Immature natural killer cell (primary cell): Measurements from ENCODE around the gene CUL9. TPM values are rescaled to one million over a fixed set of nuclear protein-coding genes. Genes with fewer than 3 reads are reported as not detected.

Experiments
- DNase-seq, 3 donors: peaks; one replicate each; pipeline ENCODE4 v3.0.0; 2022; ENCODE audit warnings: mixed read lengths in 1 of 3
- H3K27ac Mint-ChIP-seq, 6 donors: one replicate each; pipeline ENCODE4 v1.8.0; 2020; ENCODE audit warnings: mixed read lengths in 6 of 6, mild to moderate bottlenecking in 5 of 6, inconsistent platforms in 4 of 6, moderate library complexity in 3 of 6
- H3K27me3 Mint-ChIP-seq, 3 donors: one replicate each; pipeline ENCODE4 v1.8.0; 2020 to 2021; ENCODE audit warnings: low read depth in 3 of 3, mild to moderate bottlenecking in 3 of 3, mixed read lengths in 3 of 3, moderate library complexity in 3 of 3, inconsistent platforms in 1 of 3
- H3K36me3 Mint-ChIP-seq, 3 donors: one replicate each; pipeline ENCODE4 v1.8.0; 2020; ENCODE audit warnings: mixed read lengths in 3 of 3, inconsistent platforms in 2 of 3, mild to moderate bottlenecking in 2 of 3
- H3K4me1 Mint-ChIP-seq, 2 donors: one replicate each; pipeline ENCODE4 v1.8.0; 2020; ENCODE audit warnings: inconsistent platforms in 2 of 2, mild to moderate bottlenecking in 2 of 2, mixed read lengths in 2 of 2, moderate library complexity in 1 of 2
- H3K4me3 Mint-ChIP-seq, 5 donors: one replicate each; pipeline ENCODE4 v1.8.0; 2020; ENCODE audit warnings: mild to moderate bottlenecking in 5 of 5, mixed read lengths in 5 of 5, inconsistent platforms in 3 of 5, moderate library complexity in 3 of 5
- H3K9me3 Mint-ChIP-seq, 6 donors: one replicate each; pipeline ENCODE4 v1.8.0; 2020; ENCODE audit warnings: mild to moderate bottlenecking in 6 of 6, mixed read lengths in 6 of 6, inconsistent platforms in 4 of 6, moderate library complexity in 3 of 6
- polyA plus RNA-seq, 3 donors: library from polyadenylated mRNA; unstranded; fragments of 300-500 nt; fragmentation: Illumina TruSeq; gene quantifications; one replicate each; pipeline ENCODE4 v1.2.3, GENCODE V29; 2021

CUL9 gene
- polyA plus RNA-seq, 3 donors from 2014 or later = 2.2 to 8.5 (median 4.4) TPM

DNA sequence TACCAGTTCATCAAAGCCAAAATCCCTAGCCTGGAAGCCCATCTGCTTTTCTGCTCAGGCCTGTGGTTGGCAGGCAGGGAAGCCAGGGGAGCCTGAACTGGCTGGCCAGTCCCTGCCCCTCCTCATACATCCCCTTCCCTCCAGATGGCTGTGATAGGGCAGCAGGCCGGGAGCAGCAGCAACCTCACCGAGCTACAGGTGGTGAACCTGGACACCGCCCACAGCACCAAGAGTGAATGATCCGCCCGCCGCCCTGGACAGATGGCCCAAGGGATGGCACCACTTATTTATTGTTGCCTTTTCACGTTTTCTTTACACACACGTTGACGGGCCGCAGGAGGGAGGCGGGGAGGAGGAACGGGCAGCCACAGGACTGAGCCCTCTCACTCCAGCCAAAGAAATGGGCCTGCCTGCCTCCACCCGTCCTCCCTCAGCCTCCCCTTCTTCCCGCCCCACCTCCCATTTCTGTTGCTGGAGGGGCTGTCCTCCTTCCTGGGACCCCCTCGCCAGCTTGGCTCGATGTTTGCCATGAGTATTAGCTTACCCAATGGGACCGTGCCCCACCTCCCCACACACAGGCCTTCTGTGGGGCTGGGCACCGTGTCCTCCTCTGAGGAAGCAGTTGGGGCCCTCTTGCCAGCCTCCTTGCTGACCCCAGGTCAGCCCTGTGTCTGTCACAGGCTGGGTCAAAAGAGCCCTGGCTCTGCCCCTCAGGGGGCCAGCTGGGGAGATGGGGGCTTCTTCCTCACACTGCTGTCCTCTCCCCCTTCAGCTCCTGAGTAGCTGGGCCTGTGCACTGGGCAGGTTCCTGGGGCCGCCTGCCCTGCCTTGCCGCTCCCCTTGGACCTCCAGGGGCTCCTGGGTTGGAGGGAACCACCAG, 2.8 kb upstream of the CUL9 start:
- H3K27ac Mint-ChIP-seq = peak overlapping the region in 1 of 6 donors; percentile 7
- H3K4me1 Mint-ChIP-seq = peaks cover 47 to 52% of the 10 kb centered on the region in 2 donors
- no peak for DNase-seq
- peaks cover 4 to 12% (median 7%) of the 10 kb centered on the region in 3 donors for H3K36me3 Mint-ChIP-seq
- peaks cover 2 to 16% (median 9%) of the 10 kb centered on the region in 3 donors for H3K27me3 Mint-ChIP-seq
- H3K9me3 Mint-ChIP-seq = no peaks in the 10 kb centered on the region
- H3K4me3 Mint-ChIP-seq = no peak overlapping the region

DNA sequence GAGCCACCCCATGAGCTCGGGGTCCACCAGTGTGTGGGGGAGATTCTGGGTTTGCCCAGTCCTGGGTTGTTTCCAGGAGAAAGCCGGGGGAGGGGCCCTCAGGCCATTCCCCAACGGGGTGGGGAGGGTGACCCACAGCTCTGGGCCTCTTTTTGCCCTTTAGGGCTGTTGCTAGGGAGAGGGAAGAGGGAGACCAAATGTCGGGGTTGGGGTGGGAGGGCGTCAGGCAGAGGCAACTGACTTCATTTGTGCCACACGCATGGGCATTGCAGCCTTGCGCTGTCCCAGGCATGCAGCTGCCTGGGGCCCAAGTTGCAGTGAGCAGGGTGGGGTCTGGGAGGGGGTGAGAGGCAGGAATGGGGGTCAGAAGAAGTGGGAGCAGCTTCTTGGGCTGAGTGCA, 1.9 kb upstream of the CUL9 start:
- Mint-ChIP-seq H3K36me3 (peaks cover 6 to 11% (median 7%) of the 10 kb centered on the region in 3 donors), H3K4me3 (no peak overlapping the region), H3K4me1 (peaks cover 41 to 49% of the 10 kb centered on the region in 2 donors), H3K27me3 (peaks cover 2 to 12% (median 4%) of the 10 kb centered on the region in 3 donors), H3K9me3 (no peaks in the 10 kb centered on the region), H3K27ac (no peak overlapping the region)
- no peak for DNase-seq

DNA sequence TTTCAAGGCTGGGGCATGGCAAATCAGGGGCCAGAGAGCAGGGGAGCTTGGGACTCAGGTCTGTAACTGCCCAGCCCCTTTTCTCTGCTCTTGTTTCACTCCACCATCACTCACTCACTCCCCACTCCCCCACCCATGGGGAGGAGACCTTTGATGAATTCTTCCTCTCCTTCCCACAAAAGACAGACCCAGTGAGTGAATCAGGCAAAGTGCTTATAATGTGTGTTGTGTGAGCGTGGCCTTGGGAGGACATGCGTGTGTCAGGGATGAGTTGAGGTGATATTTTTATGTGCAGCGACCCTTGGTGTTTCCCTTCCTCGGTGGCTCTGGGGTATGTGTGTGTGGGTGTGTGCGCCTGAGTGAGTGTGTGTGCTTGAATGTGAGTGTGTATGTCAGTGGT, 1.0 kb upstream of the CUL9 start:
- H3K27me3 Mint-ChIP-seq = peaks cover 2 to 12% (median 4%) of the 10 kb centered on the region in 3 donors
- DNase-seq = no peak
- no peaks in the 10 kb centered on the region for H3K9me3 Mint-ChIP-seq
- H3K27ac Mint-ChIP-seq = peak overlapping the region; percentile 78 to 96 (median 86)
- peaks cover 7 to 12% (median 9%) of the 10 kb centered on the region in 3 donors for H3K36me3 Mint-ChIP-seq
- peaks cover 38 to 45% of the 10 kb centered on the region in 2 donors for H3K4me1 Mint-ChIP-seq
- H3K4me3 Mint-ChIP-seq = peak overlapping the region; percentile 87 to 96 (median 94)

DNA sequence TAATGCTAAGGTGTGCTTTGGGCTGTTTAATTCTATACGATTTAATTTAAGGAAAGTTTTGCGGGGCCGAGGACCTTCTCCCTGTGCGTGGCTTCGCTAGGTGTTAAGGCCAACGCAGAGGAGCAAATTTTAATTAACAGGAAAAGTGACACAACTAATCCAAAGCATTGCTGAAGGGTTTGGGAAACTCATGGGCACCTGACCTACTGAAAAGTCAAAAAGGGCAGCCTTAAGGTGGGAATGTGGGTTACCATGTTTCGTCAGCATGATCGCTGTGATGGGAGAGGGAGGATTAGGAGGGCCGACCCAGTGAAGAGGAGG, 415 bp upstream of the CUL9 start:
- no peak for DNase-seq
- peak overlapping the region; percentile 87 to 96 (median 94) for H3K4me3 Mint-ChIP-seq
- H3K4me1 Mint-ChIP-seq = peaks cover 38 to 43% of the 10 kb centered on the region in 2 donors

DNA sequence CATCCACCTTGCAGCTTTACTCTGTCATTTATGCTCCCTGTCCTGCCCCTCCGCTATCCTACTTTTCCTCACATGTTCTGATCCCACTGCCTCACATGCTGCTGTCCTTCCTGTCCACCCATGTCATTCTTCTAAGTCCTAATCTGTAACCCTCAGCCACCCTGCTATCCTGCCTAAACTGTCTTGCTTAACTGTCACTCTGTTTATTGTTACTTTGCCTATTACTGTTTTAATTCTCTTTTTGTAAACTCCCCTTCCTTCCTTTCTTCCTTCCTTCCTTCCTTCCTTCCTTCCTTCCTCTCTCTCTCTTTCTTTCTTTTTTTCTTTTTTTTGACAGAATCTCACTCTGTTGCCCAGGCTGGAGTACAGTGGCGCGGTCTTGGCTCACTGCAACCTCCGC, 1.4 kb downstream of the CUL9 start:
- no peak for DNase-seq
- Mint-ChIP-seq H3K4me3 (peak overlapping the region; percentile 87 to 96 (median 94)), H3K27ac (peak overlapping the region; percentile 78 to 97 (median 93)), H3K4me1 (peaks cover 38 to 46% of the 10 kb centered on the region in 2 donors), H3K36me3 (peaks cover 7 to 21% (median 14%) of the 10 kb centered on the region in 3 donors), H3K9me3 (no peaks in the 10 kb centered on the region), H3K27me3 (peaks cover 2 to 10% (median 4%) of the 10 kb centered on the region in 3 donors)

More for the DNA sequence above, 415 bp upstream of the CUL9 start:
- Mint-ChIP-seq H3K36me3 (peaks cover 7 to 17% (median 13%) of the 10 kb centered on the region in 3 donors), H3K9me3 (no peaks in the 10 kb centered on the region), H3K27ac (peak overlapping the region; percentile 78 to 96 (median 86)), H3K27me3 (peaks cover 2 to 12% (median 4%) of the 10 kb centered on the region in 3 donors)

DNA sequence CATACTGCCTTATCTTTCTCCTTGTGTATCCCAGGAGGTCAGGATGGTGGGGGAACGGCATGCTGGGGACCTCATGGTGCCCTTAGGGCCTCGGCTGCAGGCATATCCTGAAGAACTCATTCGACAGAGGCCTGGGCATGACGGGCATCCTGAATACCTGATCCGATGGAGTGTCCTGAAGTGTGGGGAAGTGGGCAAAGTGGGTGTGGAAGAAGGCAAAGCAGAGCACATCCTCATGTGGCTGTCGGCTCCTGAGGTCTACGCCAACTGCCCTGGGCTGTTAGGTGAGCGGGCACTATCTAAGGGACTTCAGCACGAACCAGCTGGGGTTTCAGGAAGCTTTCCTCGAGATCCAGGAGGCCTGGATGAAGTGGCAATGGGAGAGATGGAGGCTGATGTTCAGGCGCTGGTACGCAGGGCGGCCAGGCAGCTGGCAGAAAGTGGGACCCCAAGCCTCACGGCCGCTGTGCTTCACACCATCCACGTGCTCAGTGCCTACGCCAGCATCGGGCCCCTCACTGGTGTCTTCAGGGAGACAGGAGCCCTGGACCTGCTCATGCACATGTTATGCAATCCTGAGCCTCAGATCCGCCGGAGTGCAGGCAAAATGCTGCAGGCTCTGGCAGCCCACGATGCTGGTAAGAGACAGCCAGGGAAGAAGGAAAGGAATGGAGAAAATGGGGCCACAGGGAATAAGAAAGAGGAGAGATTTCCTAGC, 2.4 kb downstream of the CUL9 start:
- Mint-ChIP-seq H3K36me3 (peaks cover 4 to 21% (median 14%) of the 10 kb centered on the region in 3 donors), H3K4me3 (peak overlapping the region in 3 of 5 donors; percentile 19 to 63 (median 56)), H3K4me1 (peaks cover 41 to 49% of the 10 kb centered on the region in 2 donors), H3K27me3 (peaks cover 2 to 10% (median 4%) of the 10 kb centered on the region in 3 donors), H3K27ac (peak overlapping the region in 4 of 6 donors; percentile 14 to 78 (median 36)), H3K9me3 (no peaks in the 10 kb centered on the region)
- DNase-seq = no peak

DNA sequence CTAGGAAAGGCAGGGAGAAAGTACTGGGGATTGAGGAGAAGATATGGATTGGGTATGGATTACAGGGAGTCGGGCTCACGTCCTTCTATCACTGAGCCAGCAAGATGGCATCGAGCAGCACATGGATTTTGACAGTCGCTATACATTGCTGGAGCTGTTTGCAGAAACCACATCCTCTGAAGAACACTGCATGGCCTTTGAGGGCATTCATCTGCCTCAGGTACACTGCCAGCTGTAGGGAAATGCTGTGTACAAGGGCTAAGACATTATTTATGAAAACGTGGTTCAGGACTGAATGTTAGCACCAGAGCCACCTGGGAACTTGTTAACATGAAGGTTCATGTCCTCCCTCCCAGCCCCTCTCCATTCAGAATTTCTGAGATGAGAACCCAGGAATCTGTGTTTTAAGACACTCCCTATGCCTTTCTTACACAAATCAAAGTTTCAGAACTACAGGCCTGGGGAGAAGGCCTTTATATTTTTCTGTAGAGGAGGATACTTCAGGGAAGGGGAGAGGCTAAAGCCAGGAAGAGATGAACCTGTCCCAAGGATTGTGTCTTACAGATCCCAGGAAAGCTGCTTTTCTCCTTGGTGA, 3.5 kb downstream of the CUL9 start:
- Mint-ChIP-seq H3K4me3 (no peak overlapping the region), H3K27ac (peak overlapping the region in 1 of 6 donors; percentile 1), H3K4me1 (peaks cover 41 to 49% of the 10 kb centered on the region in 2 donors), H3K36me3 (peaks cover 4 to 21% (median 14%) of the 10 kb centered on the region in 3 donors), H3K9me3 (no peaks in the 10 kb centered on the region), H3K27me3 (peaks cover 2 to 10% (median 4%) of the 10 kb centered on the region in 3 donors)
- DNase-seq = no peak

DNA sequence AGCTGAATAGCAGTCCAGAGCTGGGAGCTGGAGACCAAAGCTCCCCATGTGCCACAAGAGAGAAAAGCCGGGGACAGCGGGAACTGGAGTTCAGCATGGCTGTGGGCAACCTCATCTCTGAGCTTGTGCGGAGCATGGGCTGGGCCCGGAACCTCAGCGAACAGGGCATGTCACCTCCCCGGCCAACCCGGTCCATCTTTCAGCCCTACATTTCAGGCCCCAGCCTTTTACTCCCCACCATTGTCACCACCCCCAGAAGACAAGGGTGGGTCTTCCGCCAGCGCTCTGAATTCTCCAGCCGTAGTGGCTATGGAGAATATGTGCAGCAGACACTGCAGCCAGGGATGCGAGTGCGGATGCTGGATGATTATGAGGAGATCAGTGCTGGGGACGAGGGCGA, 4.0 kb downstream of the CUL9 start:
- H3K36me3 Mint-ChIP-seq = peaks cover 4 to 21% (median 14%) of the 10 kb centered on the region in 3 donors
- peaks cover 41 to 47% of the 10 kb centered on the region in 2 donors for H3K4me1 Mint-ChIP-seq
- H3K9me3 Mint-ChIP-seq = no peaks in the 10 kb centered on the region
- no peak overlapping the region for H3K27ac Mint-ChIP-seq
- peaks cover 2 to 10% (median 4%) of the 10 kb centered on the region in 3 donors for H3K27me3 Mint-ChIP-seq
- no peak overlapping the region for H3K4me3 Mint-ChIP-seq
- DNase-seq = no peak

DNA sequence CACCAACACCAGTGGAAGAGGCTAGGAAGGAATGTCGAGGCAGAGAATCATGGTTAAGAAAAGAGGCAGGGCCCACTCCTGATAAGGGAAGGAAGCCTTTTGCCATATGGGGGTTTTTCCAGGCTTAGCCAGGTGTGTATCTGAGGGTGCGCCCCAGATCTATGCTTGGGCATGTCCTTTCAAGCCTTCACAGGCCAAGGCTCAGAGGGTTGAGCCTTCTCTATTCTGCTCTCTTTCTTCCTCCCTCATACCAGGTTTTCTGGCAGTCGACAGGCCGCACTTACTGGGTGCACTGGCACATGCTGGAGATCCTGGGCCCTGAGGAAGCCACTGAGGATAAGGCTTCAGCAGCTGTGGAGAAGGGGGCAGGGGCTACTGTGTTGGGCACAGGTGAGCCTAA, 4.7 kb downstream of the CUL9 start:
- Mint-ChIP-seq H3K27me3 (peaks cover under 1 to 7% (median 2%) of the 10 kb centered on the region in 3 donors), H3K9me3 (no peaks in the 10 kb centered on the region), H3K4me3 (no peak overlapping the region), H3K36me3 (peaks cover 4 to 21% (median 14%) of the 10 kb centered on the region in 3 donors), H3K27ac (no peak overlapping the region), H3K4me1 (peaks cover 34 to 40% of the 10 kb centered on the region in 2 donors)
- no peak for DNase-seq

DNA sequence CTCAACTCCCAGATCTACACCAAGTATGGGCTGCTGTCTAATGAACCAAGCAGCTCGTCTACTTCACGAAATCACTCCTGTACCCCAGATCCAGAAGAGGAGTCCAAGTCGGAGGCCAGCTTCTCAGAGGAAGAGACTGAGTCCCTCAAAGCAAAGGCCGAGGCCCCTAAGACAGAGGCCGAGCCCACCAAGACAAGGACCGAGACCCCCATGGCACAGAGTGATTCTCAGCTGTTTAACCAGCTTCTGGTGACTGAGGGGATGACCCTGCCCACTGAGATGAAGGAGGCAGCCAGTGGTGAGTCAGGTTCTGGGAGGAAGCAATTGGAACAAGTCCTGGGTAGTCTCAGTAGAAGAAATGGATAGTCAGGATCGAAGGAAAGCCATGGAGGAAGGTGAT, 5.8 kb downstream of the CUL9 start:
- no peak overlapping the region for H3K27ac Mint-ChIP-seq
- no peaks in the 10 kb centered on the region for H3K9me3 Mint-ChIP-seq
- no peak overlapping the region for H3K4me3 Mint-ChIP-seq
- no peak for DNase-seq
- H3K4me1 Mint-ChIP-seq = peaks cover 25 to 31% of the 10 kb centered on the region in 2 donors
- H3K36me3 Mint-ChIP-seq = peaks cover 7 to 25% (median 17%) of the 10 kb centered on the region in 3 donors
- H3K27me3 Mint-ChIP-seq = no peaks in the 10 kb centered on the region

DNA sequence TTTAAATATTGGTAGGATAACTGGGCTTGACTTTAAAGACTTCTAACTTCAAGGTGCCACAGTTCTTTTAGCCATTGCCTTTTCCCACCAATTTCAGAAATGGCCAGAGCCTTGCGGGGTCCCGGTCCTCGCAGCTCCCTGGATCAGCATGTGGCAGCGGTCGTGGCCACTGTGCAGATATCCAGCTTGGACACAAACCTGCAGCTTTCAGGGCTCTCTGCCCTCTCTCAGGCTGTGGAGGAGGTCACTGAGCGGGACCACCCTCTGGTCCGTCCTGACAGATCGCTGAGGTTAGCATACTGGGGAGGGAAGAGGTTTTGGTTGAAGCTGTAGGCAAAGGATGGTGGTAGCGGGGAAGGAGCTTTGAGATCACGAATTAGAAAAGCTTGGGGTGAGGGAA, 6.4 kb downstream of the CUL9 start:
- H3K27ac Mint-ChIP-seq = no peak overlapping the region
- no peak for DNase-seq
- peaks cover 19 to 25% of the 10 kb centered on the region in 2 donors for H3K4me1 Mint-ChIP-seq
- no peak overlapping the region for H3K4me3 Mint-ChIP-seq
- H3K27me3 Mint-ChIP-seq = no peaks in the 10 kb centered on the region
- no peaks in the 10 kb centered on the region for H3K9me3 Mint-ChIP-seq
- peaks cover 12 to 30% (median 21%) of the 10 kb centered on the region in 3 donors for H3K36me3 Mint-ChIP-seq

DNA sequence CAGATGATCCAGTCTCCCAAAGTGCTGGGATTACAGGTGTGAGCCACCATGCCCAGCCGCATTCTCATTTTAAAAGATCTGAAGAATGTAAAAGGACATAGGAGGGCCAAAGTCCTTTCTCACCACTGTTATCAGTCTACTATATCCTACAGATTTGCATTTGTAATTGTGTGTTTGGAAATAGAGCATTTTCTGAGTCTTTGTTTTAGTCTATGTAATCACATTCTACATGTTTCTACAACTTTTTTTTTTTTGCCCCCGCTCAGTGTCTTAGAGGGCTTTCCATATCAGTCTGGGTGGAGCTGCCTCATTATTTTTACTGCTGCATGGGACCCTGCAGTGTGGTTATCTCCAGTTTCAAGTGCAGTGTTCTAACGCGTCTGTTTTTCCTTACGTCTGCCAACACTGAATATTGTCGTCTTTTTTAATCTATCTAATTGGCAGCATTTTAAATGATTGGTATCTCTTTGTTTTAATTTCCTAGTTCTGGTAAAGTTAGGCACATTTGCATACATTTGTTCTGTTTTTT, 7.8 kb downstream of the CUL9 start:
- Mint-ChIP-seq H3K27me3 (no peaks in the 10 kb centered on the region), H3K4me1 (peaks cover 10 to 13% of the 10 kb centered on the region in 2 donors), H3K4me3 (no peak overlapping the region), H3K27ac (no peak overlapping the region), H3K9me3 (no peaks in the 10 kb centered on the region), H3K36me3 (peaks cover 12 to 39% (median 28%) of the 10 kb centered on the region in 3 donors)
- no peak for DNase-seq

DNA sequence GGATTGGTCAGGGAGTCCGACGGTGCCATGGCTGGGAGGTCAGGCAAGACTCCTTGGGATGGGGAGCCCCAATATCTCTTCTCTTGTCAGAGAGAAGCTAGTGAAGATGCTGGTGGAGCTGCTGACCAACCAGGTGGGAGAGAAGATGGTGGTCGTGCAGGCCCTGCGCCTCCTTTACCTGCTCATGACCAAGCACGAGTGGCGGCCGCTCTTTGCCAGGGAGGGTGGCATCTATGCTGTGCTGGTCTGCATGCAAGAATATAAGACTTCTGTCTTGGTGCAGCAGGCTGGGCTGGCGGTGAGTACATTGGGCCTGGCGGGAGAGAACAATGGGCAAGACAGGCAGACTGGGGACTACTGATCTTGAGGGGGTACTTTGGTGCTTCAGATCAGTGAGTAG, 10.9 kb downstream of the CUL9 start:
- H3K27ac Mint-ChIP-seq = no peak overlapping the region
- H3K9me3 Mint-ChIP-seq = no peaks in the 10 kb centered on the region
- no peak for DNase-seq
- peaks cover 20 to 43% (median 28%) of the 10 kb centered on the region in 3 donors for H3K36me3 Mint-ChIP-seq
- peaks cover 3 to 6% of the 10 kb centered on the region in 2 donors for H3K4me1 Mint-ChIP-seq
- H3K4me3 Mint-ChIP-seq = no peak overlapping the region
- no peaks in the 10 kb centered on the region for H3K27me3 Mint-ChIP-seq
